Psoas muscle (tissue), 8 donors: Measurements from ENCODE around the gene IFIT2. TPM values are rescaled to one million over a fixed set of nuclear protein-coding genes. Genes with fewer than 3 reads are reported as not detected.

Experiments
- ATAC-seq, 4 donors: fragments of 200-7000 bp; cut with Tn5 transposase; one replicate each; pipeline ENCODE4 v1.9.1; 2020; ENCODE audit warnings: moderate library complexity in 3 of 4, mild to moderate bottlenecking in 2 of 4
- DNase-seq, 2 donors: peaks; one replicate each; pipeline ENCODE4 v3.0.0-alpha.2; 2020
- H3K27ac ChIP-seq: fragments of 200-600 bp; one replicate; pipeline ENCODE4 v1.8.0; 2022
- H3K27me3 ChIP-seq, 3 donors: fragments of 200-600 bp in 1 of 3; one replicate each; pipeline versions ENCODE4 v1.6.1 to v1.8.0; 2013 to 2022; ENCODE audit warnings: low read length in 2 of 3, mild to moderate bottlenecking in 2 of 3, moderate library complexity in 1 of 3; ENCODE audit not compliant: insufficient read depth in 3 of 3
- H3K36me3 ChIP-seq, 2 donors: fragments of 200-600 bp in 1 of 2; one replicate each; pipeline versions ENCODE4 v1.6.1 to v1.8.0; 2013 to 2022; ENCODE audit warnings: low read depth in 1 of 2, mild to moderate bottlenecking in 1 of 2, moderate library complexity in 1 of 2; ENCODE audit not compliant: insufficient read depth in 1 of 2
- H3K4me1 ChIP-seq: fragments of 200-600 bp; one replicate; pipeline ENCODE4 v1.8.0; 2022
- H3K4me3 ChIP-seq: fragments of 200-600 bp; one replicate; pipeline ENCODE4 v1.8.0; 2022; ENCODE audit warnings: mild to moderate bottlenecking
- H3K9me3 ChIP-seq: fragments of 200-600 bp; one replicate; pipeline ENCODE4 v1.8.0; 2022
- CTCF ChIP-seq: fragments of 200-600 bp; IDR thresholded peaks from one replicate; pipeline ENCODE4 v1.8.0; 2022; ENCODE audit warnings: antibody characterized with exemption
- WGBS, 3 donors: extraction: QIAGEN DNeasy Blood & Tissue Kit; methylation state at CpG; one replicate each; pipeline versions ENCODE4 v1.1.6 to v1.1.7; 2013; 5-methylcytosine and 5-hydroxymethylcytosine counted together
- intact Hi-C, 2 donors: fragments of 100-400 bp; cut with DNase I; formaldehyde crosslinking; loops; one replicate each; pipeline versions ENCODE4 v1.11.0 to v1.14.2; 2022
- polyA plus RNA-seq, 3 donors: library from polyadenylated mRNA; stranded (reverse); fragments of 200-250 nt; gene quantifications; one replicate each; pipeline ENCODE4 v1.2.3, GENCODE V29; 2013
- total RNA-seq, 4 donors: library from RNA; stranded (reverse); fragmentation: NEBNext Ultra II Directional in 2 of 4; extraction: Animal tissue kit (Norgen Biotek cat#: 25700) in 2 of 4; gene quantifications; one replicate each; pipeline versions ENCODE4 v1.2.1 to v1.2.4, GENCODE V29; 2021 to 2023
- donor health status: healthy with polysubstance abuse.
- donor health status: DM: no; HTN: no; CAD: no; lungs with moderate emphysema.
- donor health status: Bipolar disorder and iron deficiency.
- donor health status: healthy.
- donor health status: DM: yes; HTN: yes; CAD: no.
- donor health status: DM: no; HTN: no; CAD: no.
- donor health status: DM: no; HTN: no; CAD: no.
- donor health status: DM: yes; HTN: yes; CAD: no.

Gene IFIT2
- total and polyA plus RNA-seq, 7 donors, result 1.2 to 4.2 (median 1.3) TPM

- Histone ChIP-seq H3K4me3 (no peak overlapping the region), H3K27me3 (no peaks in the 10 kb centered on the region), H3K4me1 (peaks cover 49% of the 10 kb centered on the region), H3K36me3 (no peaks in the 10 kb centered on the region), H3K27ac (no peak overlapping the region), H3K9me3 (no peaks in the 10 kb centered on the region)
- TF ChIP-seq CTCF, result no peak
- ATAC-seq, result no peak
- intact Hi-C loops, result no loop called here
- DNase-seq, result no peak
Measured at GRCh38 chr10:89278900-89279392, 22.9 kb upstream of the IFIT2 start.

- no peaks in the 10 kb centered on the region for H3K27me3 ChIP-seq
- intact Hi-C loops, result no loop called here
- H3K9me3 ChIP-seq, result no peaks in the 10 kb centered on the region
- 44 to 85% (median 66%) methylated on average over 1 of the region's 1 CpG for WGBS, 3 donors
- ATAC-seq (no peak), DNase-seq (no peak)
- no peaks in the 10 kb centered on the region for H3K36me3 ChIP-seq
- no peak for TF ChIP-seq CTCF
- peaks cover 54% of the 10 kb centered on the region for H3K4me1 ChIP-seq
- H3K27ac ChIP-seq, result no peak overlapping the region
- H3K4me3 ChIP-seq, result no peak overlapping the region
Measured at GRCh38 chr10:89279421-89279869, 22.4 kb upstream of the IFIT2 start.

- Histone ChIP-seq H3K27me3 (no peaks in the 10 kb centered on the region), H3K36me3 (no peaks in the 10 kb centered on the region), H3K4me1 (peaks cover 49% of the 10 kb centered on the region), H3K9me3 (no peaks in the 10 kb centered on the region), H3K4me3 (no peak overlapping the region), H3K27ac (no peak overlapping the region)
- TF ChIP-seq CTCF, result no peak
- intact Hi-C loops, result no loop called here
- DNase-seq, result no peak
- no peak for ATAC-seq
- 85 to 92% (median 86%) methylated on average over 3 of the region's 3 CpGs for WGBS, 3 donors
Measured at GRCh38 chr10:89280508-89280907, 21.3 kb upstream of the IFIT2 start.

- intact Hi-C loops, result loop anchor here in 1 of 2 donors (1.0 kb wide), 1 partner anchor 50 kb away; no protein-coding TSS in a partner anchor
- no peaks in the 10 kb centered on the region for H3K9me3 ChIP-seq
- TF ChIP-seq CTCF, result no peak
- peaks cover 41% of the 10 kb centered on the region for H3K4me1 ChIP-seq
- no peak overlapping the region for H3K27ac ChIP-seq
- H3K36me3 ChIP-seq, result no peaks in the 10 kb centered on the region
- 47 to 70% (median 48%) methylated on average over 4 of the region's 4 CpGs for WGBS, 3 donors
- H3K4me3 ChIP-seq, result no peak overlapping the region
- no peaks in the 10 kb centered on the region for H3K27me3 ChIP-seq
- DNase-seq, result no peak
- no peak for ATAC-seq
Measured at GRCh38 chr10:89281606-89282395, 20.0 kb upstream of the IFIT2 start.
